Transverse colon (tissue), 4 donors: Measurements from ENCODE around the gene TENM4.

ENCODE experiments used
- CTCF ChIP-seq, 5 experiments: fragments of 200-600 bp in 3 of 5; fragments of 450-650 bp in 2 of 5; sonication (generic) in 3 of 5; IDR thresholded peaks; 1 replicate in 2 of 5; 2 replicates in 3 of 5; pipeline ENCODE4 v1.5.1; 2016 to 2017; ENCODE audit warnings: antibody characterized with exemption in 5 of 5, inconsistent platforms in 3 of 5, mild to moderate bottlenecking in 2 of 5, moderate library complexity in 1 of 5
- POLR2A ChIP-seq: fragments of 450-650 bp; IDR thresholded peaks from one replicate; pipeline ENCODE4 v1.6.1; 2016; ENCODE audit warnings: antibody characterized with exemption, mild to moderate bottlenecking, moderate library complexity
- POLR2AphosphoS5 ChIP-seq, 3 donors: sonication (generic); formaldehyde crosslinking; IDR thresholded peaks; one replicate each; pipeline ENCODE4 v1.6.1; 2016; ENCODE audit warnings: antibody characterized with exemption in 3 of 3

- TF ChIP-seq CTCF (IDR thresholded peaks at IDR 0.05) = no peak
- no peak for TF ChIP-seq POLR2A
- no peak for TF ChIP-seq POLR2AphosphoS5 (IDR thresholded peaks at IDR 0.05)
Measured at GRCh38 chr11:79400206-79400605, 40.6 kb downstream of the TENM4 start.
